Endothelial cell of umbilical vein (primary cell): ENCODE data around the gene GPR155. TPM values are rescaled to one million over a fixed set of nuclear protein-coding genes. Genes with fewer than 3 reads are reported as not detected.
A peak's percentile ranks its signal among the peaks of the same experiment; 100 is the strongest.

Experiments used
- BruUV-seq: library from RNA; stranded (reverse); fragments of 400-500 nt; replicated peaks from 2 replicates; lab custom pipeline; 2021; lab: Mats Ljungman, UMichigan
- CTCF ChIA-PET: fragments of 300-600, 350-600 bp; sonication (Branson Sonifier 250); formaldehyde crosslinking; loops from one replicate; lab custom pipeline; 2021; ENCODE audit warnings: antibody characterized with exemption, inconsistent platforms; lab: Charles Lee
- POLR2A ChIA-PET: fragments of 300-600, 350-600 bp; sonication (Branson Sonifier 250); formaldehyde crosslinking; loops from one replicate; lab custom pipeline; 2021; ENCODE audit warnings: antibody characterized with exemption, inconsistent platforms; lab: Charles Lee
- DNase-seq: peaks from one replicate; pipeline ENCODE4 v3.0.0-alpha.2; 2011; ENCODE audit warnings: low read depth, low spot score
- FAIRE-seq: peaks from 2 replicates; lab custom pipeline; 2011; peaks lifted over from hg19 to GRCh38; lab: Jason Lieb, UNC
- H2AFZ ChIP-seq: 2 replicates; pipeline ENCODE4 v1.6.0; 2012; ENCODE audit warnings: low read depth, low read length, control low read depth, inconsistent platforms
- H3K27ac ChIP-seq: 2 replicates; pipeline ENCODE4 v1.5.1; 2011; ENCODE audit warnings: low read depth, mild to moderate bottlenecking, control low read depth, low read length, moderate library complexity; ENCODE audit not compliant: insufficient read depth
- H3K27me3 ChIP-seq, 2 experiments: 2 replicates each; pipeline versions ENCODE4 v1.6.0 to v1.6.1; 2011; ENCODE audit warnings: low read length in 2 of 2, mixed read lengths in 1 of 2; ENCODE audit not compliant: control insufficient read depth in 2 of 2, insufficient read depth in 2 of 2
- H3K36me3 ChIP-seq, 2 experiments: 2 replicates in 1 of 2; 3 replicates in 1 of 2; pipeline ENCODE4 v1.5.1; 2011; ENCODE audit warnings: low read length in 2 of 2, mild to moderate bottlenecking in 1 of 2, moderate library complexity in 1 of 2; ENCODE audit not compliant: control insufficient read depth in 2 of 2, insufficient read depth in 2 of 2; ENCODE audit errors: extremely low read depth in 1 of 2
- H3K4me1 ChIP-seq: 3 replicates; pipeline ENCODE4 v1.5.1; 2011; ENCODE audit warnings: mild to moderate bottlenecking, low read length; ENCODE audit not compliant: control insufficient read depth, insufficient read depth; ENCODE audit errors: extremely low read depth
- H3K4me2 ChIP-seq: 2 replicates; pipeline ENCODE4 v1.6.1; 2011; ENCODE audit warnings: low read length, control low read depth, mixed read lengths; ENCODE audit not compliant: insufficient read depth
- H3K4me3 ChIP-seq, 3 experiments: fragments of 200-600 bp in 1 of 3; sonication (generic), shearing (Covaris generic) in 1 of 3; replicated peaks in 1 of 3; 2 replicates each; pipeline ENCODE4 v1.5.1; 2011 to 2016; ENCODE audit warnings: control low read depth in 3 of 3, low read length in 3 of 3, mild to moderate bottlenecking in 2 of 3, inconsistent platforms in 1 of 3, low read depth in 1 of 3, moderate library complexity in 1 of 3; ENCODE audit not compliant: insufficient read depth in 1 of 3
- H3K79me2 ChIP-seq: 2 replicates; pipeline ENCODE4 v1.6.0; 2012; ENCODE audit warnings: low read length, inconsistent platforms; ENCODE audit not compliant: control insufficient read depth, insufficient read depth
- H3K9ac ChIP-seq: replicated peaks from 2 replicates; pipeline ENCODE3; 2011; ENCODE audit warnings: low read length, control low read depth; ENCODE audit not compliant: insufficient read depth; ENCODE audit errors: extremely low read depth
- H3K9me1 ChIP-seq: replicated peaks from 3 replicates; pipeline ENCODE4 v1.6.0; 2011; ENCODE audit warnings: mild to moderate bottlenecking, low read length; ENCODE audit not compliant: control insufficient read depth, insufficient read depth; ENCODE audit errors: extremely low read depth
- H3K9me3 ChIP-seq: replicated peaks from 2 replicates; pipeline ENCODE4 v1.5.1; 2012; ENCODE audit warnings: low read length, inconsistent platforms; ENCODE audit not compliant: control insufficient read depth, insufficient read depth
- H4K20me1 ChIP-seq: replicated peaks from 2 replicates; pipeline ENCODE3; 2011; ENCODE audit warnings: mild to moderate bottlenecking, low read length; ENCODE audit not compliant: control insufficient read depth, insufficient read depth; ENCODE audit errors: extremely low read depth
- CTCF ChIP-seq, 2 donors: IDR thresholded peaks; 1 replicate in 1 of 2; 2 replicates in 1 of 2; pipeline ENCODE4 v1.5.1; 2011; ENCODE audit warnings: low read length in 2 of 2, mild to moderate bottlenecking in 2 of 2, moderate library complexity in 2 of 2, control low read depth in 1 of 2, inconsistent platforms in 1 of 2, low read depth in 1 of 2; ENCODE audit not compliant: insufficient read depth in 1 of 2; ENCODE audit errors: extremely low read depth in 1 of 2
- EZH2 ChIP-seq: IDR thresholded peaks from 2 replicates; pipeline ENCODE4 v1.6.1; 2012; ENCODE audit warnings: borderline replicate concordance, low read depth, mild to moderate bottlenecking, moderate library complexity, low read length, inconsistent platforms; ENCODE audit not compliant: severe bottlenecking
- FOS ChIP-seq: IDR thresholded peaks from 2 replicates; pipeline ENCODE4 v1.6.1; 2011; ENCODE audit warnings: mild to moderate bottlenecking, low read length, moderate library complexity, borderline replicate concordance; ENCODE audit not compliant: insufficient read depth
- GATA2 ChIP-seq: IDR thresholded peaks from 2 replicates; pipeline ENCODE4 v1.7.0; 2011; ENCODE audit warnings: low read depth, mild to moderate bottlenecking, moderate library complexity, mixed read lengths, low read length; ENCODE audit not compliant: insufficient read length, insufficient read depth
- JUN ChIP-seq: IDR thresholded peaks from 2 replicates; pipeline ENCODE4 v1.6.1; 2011; ENCODE audit warnings: borderline replicate concordance, low read depth; ENCODE audit not compliant: insufficient read length, insufficient read depth
- MYC ChIP-seq: IDR thresholded peaks from one replicate; pipeline ENCODE4 v1.6.1; 2011; ENCODE audit warnings: mild to moderate bottlenecking, low read depth, low read length
- POLR2A ChIP-seq: IDR thresholded peaks from 2 replicates; pipeline ENCODE4 v1.6.1; 2012; ENCODE audit warnings: low read depth, mild to moderate bottlenecking, control low read depth, low read length
- POLR2AphosphoS5 ChIP-seq: IDR thresholded peaks from 2 replicates; pipeline ENCODE4 v1.6.1; 2012; ENCODE audit warnings: low read depth, mild to moderate bottlenecking, control low read depth, low read length, moderate library complexity; ENCODE audit not compliant: insufficient read depth
- dilution Hi-C: fragments of 300-500 bp; cut with MboI; formaldehyde crosslinking; loops from one replicate; pipeline ENCODE4 v1.15.0; 2019; ENCODE audit warnings: low sequenced_read_pairs; ENCODE audit not compliant: extremely low pct_ligation_motif_present
- intact Hi-C: fragments of 100-400 bp; cut with micrococcal nuclease; formaldehyde crosslinking; loops from one replicate; pipeline ENCODE4 v1.10.0; 2022
- polyA plus RNA-seq, 4 experiments: library from polyadenylated mRNA; depleted of rRNA in 3 of 4; stranded (reverse) in 3 of 4; unstranded in 1 of 4; fragments of >200 nt; gene quantifications; 2 replicates each; pipeline versions ENCODE4 v1.2.1 to v1.2.3, GENCODE V29; 2011 to 2012; ENCODE audit warnings: missing spikeins in 1 of 4
- total RNA-seq: library from RNA; stranded (reverse); gene quantifications from 2 replicates; pipeline ENCODE4 v1.2.3, GENCODE V29; 2021
- TF ChIP-seq, protein P1 (sequence below): IDR thresholded peaks from 2 replicates; pipeline ENCODE4 v1.6.1; 2011; ENCODE audit not compliant: insufficient read depth, insufficient read length

GPR155 gene
- total and polyA plus RNA-seq, 2 donors (not counting 3 experiments of a cell fraction or from before 2014, with no cell fraction given) = 0.62 to 1.7 TPM

- TF ChIP-seq GATA2 (no peak), CTCF (IDR thresholded peaks at IDR 0.05; ENCODE audit: extremely low read depth in 1 of 2, insufficient read depth in 1 of 2, low read depth in 1 of 2, low read length in 2 of 2) (no peak), POLR2A (no peak), FOS (no peak), EZH2 (no peak), JUN (no peak), MYC (no peak), POLR2AphosphoS5 (no peak)
- TF ChIP-seq, protein P1, sequence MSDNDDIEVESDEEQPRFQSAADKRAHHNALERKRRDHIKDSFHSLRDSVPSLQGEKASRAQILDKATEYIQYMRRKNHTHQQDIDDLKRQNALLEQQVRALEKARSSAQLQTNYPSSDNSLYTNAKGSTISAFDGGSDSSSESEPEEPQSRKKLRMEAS = no peak
- Histone ChIP-seq H3K27ac (no peak overlapping the region), H3K27me3 (peaks cover 1 to 4% of the 10 kb centered on the region in 2 experiments), H3K4me1 (peaks cover 10% of the 10 kb centered on the region), H3K9me3 (no peaks in the 10 kb centered on the region), H3K79me2 (no peaks in the 10 kb centered on the region), H3K4me3 (no peak overlapping the region), H4K20me1 (no peaks in the 10 kb centered on the region), H3K4me2 (peak overlapping the region; percentile 96), H2AFZ (peak overlapping the region; percentile 17), H3K36me3 (no peaks in the 10 kb centered on the region), H3K9me1 (no peaks in the 10 kb centered on the region), H3K9ac (no peak overlapping the region)
- ChIA-PET POLR2A (no interaction called here), CTCF (no interaction called here)
- DNase-seq = no peak
- dilution Hi-C loops = no loop called here
- intact Hi-C loops = loop anchor here (2.0 to 5.0 kb wide), 2 partner anchors 105 to 680 kb away; partner anchors contain the start of gene ATF2
- TSS peak; percentile 79 for BruUV-seq
- no peak for FAIRE-seq
Observed at GRCh38 chr2:174487820-174488162, 962 bp upstream of the GPR155 start.
